NCI-H510A (cell line): ENCODE data around the gene VPS41.

Source experiments
- DNase-seq: peaks from one replicate; lab custom pipeline; 2025; lab: John Stamatoyannopoulos, UW

Gene VPS41

DNA sequence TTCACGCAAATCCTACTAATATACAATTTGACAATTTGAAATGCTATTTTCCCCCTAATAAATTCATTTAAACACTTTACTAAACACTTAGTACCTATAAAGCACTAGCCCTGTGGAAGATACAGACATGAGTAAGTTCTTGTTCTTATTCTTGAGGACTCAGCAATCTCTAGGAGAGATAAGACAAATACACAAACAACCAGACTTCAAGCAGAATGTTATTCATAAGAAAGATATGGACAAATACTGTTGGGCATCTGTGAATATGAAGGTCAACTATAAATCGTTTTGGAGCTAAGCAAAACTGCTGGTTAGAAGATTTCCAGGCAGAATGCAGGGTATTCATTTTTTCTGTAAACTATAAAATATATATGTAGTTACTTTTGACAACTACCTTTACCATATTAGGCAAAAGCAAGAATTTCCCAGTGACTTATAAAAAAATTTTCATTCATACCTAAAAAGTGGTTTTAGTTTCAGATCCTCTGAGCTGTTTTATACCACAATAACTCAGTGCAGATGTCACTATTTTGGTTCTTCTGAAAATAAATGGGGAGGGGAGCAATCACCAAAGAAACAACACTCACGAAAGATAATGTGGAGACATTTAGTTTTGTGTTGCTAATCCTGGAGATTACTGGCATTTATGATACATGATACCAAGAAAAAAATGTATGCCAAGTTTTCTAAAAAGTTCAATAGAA, 3.8 kb downstream of the VPS41 start:
- DNase-seq = no peak

GRCh38 chr7:38903057-38903456, 5.9 kb downstream of the VPS41 start:
- no peak for DNase-seq

- DNase-seq = no peak
Measured at GRCh38 chr7:38902449-38902848, 6.5 kb downstream of the VPS41 start.

DNA sequence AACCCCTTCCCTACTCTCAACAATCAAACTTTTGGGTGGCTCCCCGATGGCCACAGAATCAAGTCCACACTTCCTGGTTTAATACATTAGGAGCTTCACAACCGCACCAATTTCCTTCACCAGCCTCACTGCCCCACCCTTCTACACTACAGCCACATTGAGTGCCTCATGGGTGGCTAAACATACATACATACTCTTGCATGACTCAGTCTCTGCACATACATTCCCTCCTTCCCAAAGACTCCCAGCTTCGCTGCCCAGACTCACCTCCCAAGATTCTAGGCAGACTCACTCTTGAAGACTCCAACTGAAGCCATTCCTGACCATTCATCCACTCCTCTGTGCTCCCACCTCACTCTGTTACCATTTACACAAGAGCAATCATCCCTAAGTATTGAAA, 15.9 kb downstream of the VPS41 start:
- DNase-seq = no peak

GRCh38 chr7:38890597-38890996, 18.4 kb downstream of the VPS41 start:
- no peak for DNase-seq

DNA sequence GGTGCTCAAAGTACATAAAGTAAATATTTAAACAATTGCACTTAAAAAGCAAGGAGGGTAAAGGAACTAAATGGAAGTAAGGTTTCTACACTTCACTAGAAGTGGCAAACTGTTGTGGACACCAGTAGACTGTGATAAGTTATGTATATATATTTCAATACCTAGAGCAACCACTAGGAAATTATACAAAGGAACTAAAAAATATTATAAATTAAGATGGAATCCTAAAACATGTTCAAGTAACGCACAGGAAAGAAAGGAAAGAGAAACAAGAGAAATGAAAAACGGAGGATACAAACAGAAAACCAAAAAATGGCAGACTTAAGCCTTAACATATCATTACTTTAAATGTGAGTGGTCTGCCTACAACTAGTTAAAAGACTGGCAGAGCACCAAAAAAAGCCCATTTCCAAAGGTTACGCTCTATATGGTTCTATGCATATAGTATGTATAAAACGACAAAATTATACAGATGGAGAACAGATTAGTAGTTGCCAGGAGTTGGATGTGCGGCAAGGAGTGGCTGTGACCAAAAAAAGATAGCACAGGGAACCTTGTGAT, 19.0 kb downstream of the VPS41 start:
- DNase-seq = no peak

DNA sequence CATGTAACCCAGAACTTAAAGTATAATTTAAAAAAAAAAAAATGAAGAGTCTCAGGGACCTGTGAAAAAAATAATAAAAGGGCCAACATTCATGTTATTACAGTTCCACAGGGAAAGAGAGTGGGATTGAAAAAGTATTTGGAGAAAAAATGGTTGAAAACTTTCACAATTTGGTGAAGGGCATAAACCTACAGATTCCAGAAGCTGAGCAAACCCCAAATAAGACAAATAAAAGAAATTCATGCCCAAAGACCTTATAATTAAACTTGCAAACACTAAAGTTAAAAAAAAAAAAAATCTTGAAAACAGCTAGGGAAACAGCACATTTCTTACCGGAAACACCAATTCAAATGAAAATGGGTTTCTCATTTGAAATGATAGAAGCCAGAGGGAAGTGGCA, 19.9 kb downstream of the VPS41 start:
- no peak for DNase-seq

- no peak for DNase-seq
Measured at GRCh38 chr7:38886265-38886664, 22.7 kb downstream of the VPS41 start.

GRCh38 chr7:38883706-38884105, 25.3 kb downstream of the VPS41 start:
- no peak for DNase-seq

DNA sequence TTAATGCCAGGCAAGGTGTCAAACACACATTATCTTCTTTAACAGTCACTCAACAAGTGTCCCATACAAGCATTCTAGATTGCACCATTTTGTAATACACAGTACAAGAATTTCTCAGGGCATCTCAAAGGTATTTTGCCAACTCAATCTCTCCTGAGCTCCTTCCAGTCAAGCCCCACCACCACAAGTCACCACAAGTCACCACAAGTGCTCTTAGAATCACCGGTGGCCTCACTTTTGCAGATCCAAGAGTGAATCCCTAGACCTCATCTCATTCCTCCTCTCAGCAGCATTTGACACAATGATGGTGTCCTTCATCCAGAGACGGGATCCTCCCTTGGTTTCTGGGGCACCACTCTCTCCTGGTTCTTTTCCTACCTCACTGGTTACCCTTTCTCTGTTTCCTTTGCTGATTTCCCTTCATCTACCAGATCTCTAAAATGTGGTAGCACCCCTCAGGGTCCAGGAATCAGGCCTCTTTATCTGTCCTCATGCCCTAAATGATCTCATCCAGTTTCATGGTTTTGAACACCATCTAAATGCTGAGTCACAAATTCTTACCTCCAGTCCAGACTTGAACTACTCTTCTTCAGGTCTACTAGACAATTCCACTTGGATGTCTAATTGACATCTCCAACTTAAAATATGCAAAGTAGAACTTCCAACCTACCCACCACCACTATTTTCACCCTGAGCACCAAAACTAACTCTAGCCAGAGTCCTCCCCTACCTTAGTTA, 26.9 kb downstream of the VPS41 start:
- no peak for DNase-seq

DNA sequence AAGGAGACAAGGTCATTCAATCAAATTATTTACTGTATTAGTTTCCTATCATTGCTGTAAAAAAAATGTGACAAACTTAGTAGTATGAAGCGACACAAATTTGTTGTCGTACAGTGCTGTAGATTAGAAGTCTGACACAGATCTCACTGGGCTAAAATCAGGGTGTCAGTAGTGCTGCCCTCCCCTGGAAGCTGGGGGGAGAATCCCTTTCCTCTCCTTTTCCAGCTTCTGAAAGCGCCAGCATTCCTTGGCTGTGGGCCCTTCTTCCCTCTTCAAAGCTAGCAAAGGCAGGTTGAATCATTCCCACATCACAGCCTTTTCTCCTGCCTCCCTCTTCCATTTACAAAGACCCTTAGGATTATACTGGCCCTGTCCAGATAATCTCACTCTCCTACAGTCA, 28.0 kb downstream of the VPS41 start:
- DNase-seq = no peak

DNA sequence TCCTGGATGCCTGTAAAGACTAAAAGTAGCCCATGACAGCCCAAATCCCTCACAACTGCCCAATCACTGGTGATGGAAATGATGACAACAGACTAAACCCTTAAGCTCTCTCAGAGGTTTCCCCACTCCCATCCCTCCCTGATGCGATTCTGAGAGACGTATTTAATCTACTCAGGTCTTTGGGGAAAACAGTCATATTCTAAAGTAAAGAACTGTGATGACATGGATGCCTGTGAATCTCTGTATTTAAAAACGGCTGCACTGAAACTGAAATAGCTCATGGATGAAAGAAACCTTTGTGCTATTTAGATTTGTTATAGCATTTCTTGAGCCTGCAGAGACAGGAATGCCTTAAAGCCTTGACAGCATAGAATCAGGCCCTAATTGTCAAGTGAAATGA, 28.5 kb downstream of the VPS41 start:
- no peak for DNase-seq

DNA sequence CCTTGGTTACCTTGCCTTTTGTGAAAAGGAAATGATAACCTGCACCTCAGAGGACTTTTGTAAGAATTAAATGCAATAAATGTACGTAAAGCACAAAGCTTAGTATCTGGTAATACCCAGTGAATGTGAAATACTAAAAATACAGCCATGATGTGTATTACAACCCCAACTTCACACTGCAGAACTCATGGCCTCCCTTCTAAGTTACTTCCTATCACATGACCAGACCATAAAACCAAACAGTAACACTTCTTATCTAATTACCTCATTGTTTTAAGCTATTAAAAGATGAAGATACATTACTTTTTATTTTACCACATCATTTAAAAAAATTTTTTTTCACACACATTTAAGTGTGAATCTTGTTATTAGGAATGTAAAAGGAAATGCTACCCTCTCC, 29.0 kb downstream of the VPS41 start:
- no peak for DNase-seq

DNA sequence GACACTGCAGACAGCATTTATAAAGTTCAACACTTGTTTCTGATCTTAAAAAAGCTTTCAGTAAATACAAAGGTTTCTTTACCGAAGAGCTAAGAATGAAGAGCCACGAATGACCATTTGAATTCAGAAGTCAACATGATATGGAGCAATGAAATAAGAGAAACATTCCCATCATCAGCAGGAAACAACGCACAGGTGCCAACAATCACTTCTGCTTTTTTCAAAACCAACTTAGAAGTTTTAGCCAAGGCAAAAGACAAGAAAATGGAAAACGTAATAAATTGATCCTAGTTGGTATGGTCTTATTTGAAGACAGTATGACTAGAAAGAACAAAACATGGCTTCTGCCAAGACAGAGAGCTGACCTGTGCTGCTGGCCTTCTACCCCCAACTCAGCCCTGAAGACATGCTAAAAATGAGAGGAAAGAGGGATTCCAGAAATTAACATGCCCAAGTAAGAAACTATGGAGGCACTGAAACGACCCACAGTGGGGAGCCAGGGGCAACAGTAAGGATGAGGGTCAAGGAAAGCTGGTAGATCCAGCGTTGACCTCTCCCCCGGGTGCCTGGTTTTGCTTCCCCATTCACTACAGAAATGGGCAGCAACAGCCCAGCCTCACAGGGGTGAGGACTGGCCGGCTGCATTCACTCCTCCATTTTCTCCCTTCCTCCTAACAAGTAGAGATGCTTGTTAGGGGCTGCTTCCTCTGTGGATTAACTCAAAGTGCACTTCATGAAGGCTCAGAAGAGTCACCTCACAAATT, 30.1 kb downstream of the VPS41 start:
- DNase-seq = no peak

- DNase-seq = no peak
Measured at GRCh38 chr7:38873433-38873832, 35.6 kb downstream of the VPS41 start.

- DNase-seq = no peak
Measured at GRCh38 chr7:38872202-38872601, 36.8 kb downstream of the VPS41 start.

DNA sequence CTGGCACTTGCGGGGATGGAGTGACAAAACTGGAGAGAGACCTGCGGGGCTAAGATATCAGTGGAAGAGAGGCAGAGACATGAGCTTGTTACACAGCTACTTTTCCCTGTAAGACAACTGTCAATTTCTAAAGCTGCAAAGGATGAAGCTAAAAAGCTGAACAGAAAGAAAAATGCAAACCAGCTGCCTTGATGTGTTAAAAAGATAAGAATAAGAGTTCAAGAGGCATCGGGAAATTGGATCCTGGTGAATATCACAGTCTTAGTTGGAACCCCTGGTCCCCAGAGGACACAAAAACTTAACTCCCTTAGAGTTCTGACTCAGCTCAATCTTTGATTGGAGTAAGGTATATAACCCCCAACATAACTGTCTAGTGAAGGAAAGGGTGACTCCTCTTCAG, 38.8 kb downstream of the VPS41 start:
- DNase-seq = no peak

GRCh38 chr7:38863601-38864291, 45.2 kb downstream of the VPS41 start:
- DNase-seq = peak; percentile 42

- no peak for DNase-seq
Measured at GRCh38 chr7:38862666-38863065, 46.3 kb downstream of the VPS41 start.

DNA sequence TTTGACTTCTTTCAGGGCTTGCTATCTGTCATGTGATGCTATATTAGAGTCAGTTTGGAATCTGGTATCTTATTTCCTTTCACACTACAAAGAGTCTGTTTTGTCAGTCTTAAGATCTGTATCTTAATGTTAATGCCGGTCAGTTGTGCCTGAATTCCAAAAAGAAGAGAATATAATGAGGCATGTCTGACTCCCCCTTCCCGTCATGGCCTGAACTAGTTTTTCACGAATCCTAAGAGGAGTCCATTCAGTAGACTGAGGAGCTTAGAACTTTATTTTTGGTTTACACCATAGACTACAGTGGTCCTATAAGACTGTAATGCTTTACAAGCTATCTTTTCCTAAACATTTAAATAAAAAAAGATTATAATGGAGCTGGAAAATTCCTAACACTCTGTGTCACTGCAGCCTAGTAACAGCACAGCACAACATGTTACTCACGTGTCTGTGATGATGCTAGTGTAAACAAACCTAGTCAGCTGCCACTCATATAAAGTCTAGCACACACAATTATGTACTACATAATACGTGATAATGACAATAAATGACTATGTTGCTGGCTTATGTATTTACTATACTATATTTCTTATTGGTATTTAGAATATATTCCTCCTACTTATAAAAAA, 50.6 kb downstream of the VPS41 start:
- peak; percentile 5 for DNase-seq

DNA sequence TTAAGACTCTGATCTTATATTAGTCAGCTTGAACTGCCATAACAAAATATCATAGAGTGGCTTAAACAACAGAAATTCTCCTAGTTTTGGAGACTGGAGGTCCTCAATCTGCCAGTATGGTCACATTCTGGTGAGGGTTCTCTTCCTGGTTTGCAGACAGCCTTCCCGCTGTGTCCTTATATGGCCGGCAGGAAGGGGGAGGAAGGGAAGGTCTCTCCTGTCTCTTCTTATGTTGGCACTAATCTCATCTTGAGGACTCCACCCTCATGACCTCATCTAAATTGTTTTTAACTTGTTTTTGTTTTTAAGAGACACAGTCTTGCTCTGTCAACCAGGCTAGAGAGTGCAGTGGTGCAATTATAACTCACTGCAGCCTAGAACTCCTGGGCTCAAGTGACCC, 53.1 kb downstream of the VPS41 start:
- no peak for DNase-seq

GRCh38 chr7:38855386-38855785, 53.6 kb downstream of the VPS41 start:
- DNase-seq = no peak
